IMR-90 (cell line): ENCODE data around the gene SLC26A8.

Source experiments
- CTCF ChIP-seq: conservative IDR thresholded peaks from 2 replicates; pipeline ENCODE4 v1.5.1; 2012; ENCODE audit warnings: mild to moderate bottlenecking, low read depth, low read length, improper control_type of control experiment
- RCOR1 ChIP-seq: IDR thresholded peaks from 2 replicates; pipeline ENCODE4 v1.6.1; 2012; ENCODE audit warnings: mild to moderate bottlenecking, low read length, improper control_type of control experiment; ENCODE audit not compliant: insufficient replicate concordance
- USF2 ChIP-seq: fragments of 150-350 bp; IDR thresholded peaks from 2 replicates; pipeline ENCODE4 v1.6.1; 2017; ENCODE audit warnings: mild to moderate bottlenecking, antibody characterized with exemption, low read length, low read depth

DNA sequence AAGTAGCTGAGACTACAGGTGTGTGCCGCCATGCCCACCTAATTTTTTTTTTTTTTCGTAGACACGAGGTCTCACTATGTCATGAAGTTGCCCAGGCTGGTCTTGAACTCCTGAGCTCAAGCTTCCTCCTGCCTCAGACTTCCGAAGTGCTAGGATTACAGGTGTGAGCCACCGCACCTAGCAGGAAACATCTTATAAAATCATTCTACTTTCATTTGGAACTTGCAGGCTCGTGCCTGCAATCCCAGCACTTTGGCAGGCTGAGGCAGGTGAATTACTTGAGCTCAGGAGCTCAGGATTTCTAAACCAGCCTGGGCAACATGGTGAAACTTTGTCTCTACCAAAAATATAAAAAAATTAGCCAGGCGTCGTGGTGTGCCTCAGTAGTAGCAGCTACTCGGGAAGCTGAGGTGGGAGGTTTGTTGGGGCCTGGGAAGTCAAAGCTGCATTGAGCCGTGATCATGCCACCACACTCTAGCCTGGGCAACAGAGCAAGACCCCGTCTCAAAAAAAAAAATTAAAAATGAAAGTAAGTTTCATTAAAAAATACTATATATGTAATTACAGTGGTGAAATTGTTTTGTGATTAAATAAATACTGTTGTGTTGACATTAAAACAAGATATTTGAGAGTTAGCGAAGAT is 18.3 kb upstream of the SLC26A8 start:
- TF ChIP-seq CTCF = no peak
- TF ChIP-seq USF2 = no peak
- no peak for TF ChIP-seq RCOR1
